ENCODE data around the gene AMZ1.

GRCh38 chr7:2716488-2716887, 28.5 kb downstream of the AMZ1 start:
- no peak for TF ChIP-seq OVOL2 (CRISPR knock-in tag; IDR thresholded peaks at IDR 0.05; ENCODE audit: borderline replicate concordance)
- TF ChIP-seq, protein P1, sequence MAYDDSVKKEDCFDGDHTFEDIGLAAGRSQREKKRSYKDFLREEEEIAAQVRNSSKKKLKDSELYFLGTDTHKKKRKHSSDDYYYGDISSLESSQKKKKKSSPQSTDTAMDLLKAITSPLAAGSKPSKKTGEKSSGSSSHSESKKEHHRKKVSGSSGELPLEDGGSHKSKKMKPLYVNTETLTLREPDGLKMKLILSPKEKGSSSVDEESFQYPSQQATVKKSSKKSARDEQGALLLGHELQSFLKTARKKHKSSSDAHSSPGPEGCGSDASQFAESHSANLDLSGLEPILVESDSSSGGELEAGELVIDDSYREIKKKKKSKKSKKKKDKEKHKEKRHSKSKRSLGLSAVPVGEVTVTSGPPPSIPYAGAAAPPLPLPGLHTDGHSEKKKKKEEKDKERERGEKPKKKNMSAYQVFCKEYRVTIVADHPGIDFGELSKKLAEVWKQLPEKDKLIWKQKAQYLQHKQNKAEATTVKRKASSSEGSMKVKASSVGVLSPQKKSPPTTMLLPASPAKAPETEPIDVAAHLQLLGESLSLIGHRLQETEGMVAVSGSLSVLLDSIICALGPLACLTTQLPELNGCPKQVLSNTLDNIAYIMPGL (CRISPR knock-in tag; IDR thresholded peaks at IDR 0.05): no peak
- no peak for TF ChIP-seq SP1 (CRISPR knock-in tag; conservative IDR thresholded peaks at IDR 0.05)
- TF ChIP-seq CTCF (IDR thresholded peaks at IDR 0.05): no peak
- TF ChIP-seq NFYB (CRISPR knock-in tag; conservative IDR thresholded peaks at IDR 0.05; ENCODE audit: low read depth): no peak
- no peak for TF ChIP-seq RELA (CRISPR knock-in tag; IDR thresholded peaks at IDR 0.05; ENCODE audit: borderline replicate concordance)
- no peak for TF ChIP-seq ZNF317 (CRISPR knock-in tag; IDR thresholded peaks at IDR 0.05; ENCODE audit: borderline replicate concordance, low read depth)
- TF ChIP-seq MAX (CRISPR knock-in tag; IDR thresholded peaks at IDR 0.05): no peak
- no peak for TF ChIP-seq ATF3 (CRISPR knock-in tag; conservative IDR thresholded peaks at IDR 0.05)
- no peak for TF ChIP-seq JUN (CRISPR knock-in tag; IDR thresholded peaks at IDR 0.05)
- TF ChIP-seq NR1H2 (CRISPR knock-in tag; IDR thresholded peaks at IDR 0.05): no peak
- TF ChIP-seq, protein P2, sequence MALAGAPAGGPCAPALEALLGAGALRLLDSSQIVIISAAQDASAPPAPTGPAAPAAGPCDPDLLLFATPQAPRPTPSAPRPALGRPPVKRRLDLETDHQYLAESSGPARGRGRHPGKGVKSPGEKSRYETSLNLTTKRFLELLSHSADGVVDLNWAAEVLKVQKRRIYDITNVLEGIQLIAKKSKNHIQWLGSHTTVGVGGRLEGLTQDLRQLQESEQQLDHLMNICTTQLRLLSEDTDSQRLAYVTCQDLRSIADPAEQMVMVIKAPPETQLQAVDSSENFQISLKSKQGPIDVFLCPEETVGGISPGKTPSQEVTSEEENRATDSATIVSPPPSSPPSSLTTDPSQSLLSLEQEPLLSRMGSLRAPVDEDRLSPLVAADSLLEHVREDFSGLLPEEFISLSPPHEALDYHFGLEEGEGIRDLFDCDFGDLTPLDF (CRISPR knock-in tag; IDR thresholded peaks at IDR 0.05): no peak
- TF ChIP-seq ZBTB43 (CRISPR knock-in tag; IDR thresholded peaks at IDR 0.05): no peak
